Central memory CD4-positive, alpha-beta T cell (primary cell): ENCODE data around the gene CCDC120.
A peak's percentile ranks its signal among the peaks of the same experiment; 100 is the strongest.

Experiments
- DNase-seq: peaks from one replicate; pipeline ENCODE4 v3.0.0; 2022

Gene CCDC120

DNA sequence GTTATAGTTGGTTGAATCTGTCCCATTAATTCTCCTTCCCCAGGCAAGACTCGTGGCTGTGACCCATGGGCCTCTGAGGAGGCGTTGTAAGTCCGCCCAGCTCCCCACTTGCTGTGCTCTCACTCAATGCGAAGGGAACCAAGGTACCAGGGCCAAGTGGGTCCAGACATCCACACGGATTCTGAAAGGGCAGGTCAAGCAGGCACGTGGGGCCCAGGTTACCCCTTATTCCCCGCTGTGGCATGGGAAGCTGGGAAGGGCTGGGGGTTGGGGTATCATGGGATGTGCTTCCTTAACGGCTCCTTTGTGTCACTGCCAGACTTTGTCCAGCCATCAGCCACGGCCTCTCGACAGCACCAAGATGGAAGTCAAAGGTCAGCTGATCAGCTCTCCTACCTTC lies 3.1 kb downstream of the CCDC120 start:
- DNase-seq, result no peak

DNA sequence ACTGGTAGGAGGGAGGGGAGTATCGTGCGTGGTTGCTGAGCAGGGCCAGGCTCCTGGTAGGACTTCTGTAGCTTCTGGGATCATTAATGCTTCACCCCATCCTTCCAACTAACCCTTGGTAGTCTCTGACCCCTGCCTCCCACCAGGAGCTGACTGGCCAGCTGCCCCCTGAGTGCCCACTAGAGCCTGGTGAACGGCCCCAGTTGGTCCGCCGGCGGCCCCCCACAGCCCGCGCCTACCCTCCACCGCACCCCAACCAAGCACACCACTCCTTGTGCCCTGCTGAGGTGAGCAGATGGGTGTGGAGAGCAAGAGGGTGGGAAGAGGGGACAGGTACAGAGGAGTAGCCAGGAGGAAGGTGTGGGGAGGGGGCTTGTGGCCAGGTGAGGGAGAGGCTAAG lies 4.9 kb downstream of the CCDC120 start:
- no peak for DNase-seq

DNA sequence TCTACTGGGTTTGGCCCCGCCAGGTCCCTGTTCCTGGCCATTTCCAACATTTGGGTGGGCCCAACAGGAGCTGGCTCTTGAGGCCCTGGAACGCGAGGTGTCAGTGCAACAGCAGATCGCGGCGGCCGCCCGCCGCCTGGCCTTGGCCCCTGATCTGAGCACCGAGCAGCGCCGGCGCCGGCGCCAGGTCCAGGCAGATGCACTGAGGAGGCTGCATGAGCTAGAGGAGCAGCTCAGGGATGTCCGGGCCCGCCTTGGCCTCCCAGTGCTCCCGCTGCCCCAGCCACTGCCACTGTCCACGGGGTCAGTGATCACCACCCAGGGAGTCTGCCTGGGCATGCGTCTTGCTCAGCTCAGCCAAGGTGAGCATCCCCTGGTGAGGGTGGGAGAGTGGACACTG lies 5.5 kb downstream of the CCDC120 start:
- DNase-seq, result no peak

DNA sequence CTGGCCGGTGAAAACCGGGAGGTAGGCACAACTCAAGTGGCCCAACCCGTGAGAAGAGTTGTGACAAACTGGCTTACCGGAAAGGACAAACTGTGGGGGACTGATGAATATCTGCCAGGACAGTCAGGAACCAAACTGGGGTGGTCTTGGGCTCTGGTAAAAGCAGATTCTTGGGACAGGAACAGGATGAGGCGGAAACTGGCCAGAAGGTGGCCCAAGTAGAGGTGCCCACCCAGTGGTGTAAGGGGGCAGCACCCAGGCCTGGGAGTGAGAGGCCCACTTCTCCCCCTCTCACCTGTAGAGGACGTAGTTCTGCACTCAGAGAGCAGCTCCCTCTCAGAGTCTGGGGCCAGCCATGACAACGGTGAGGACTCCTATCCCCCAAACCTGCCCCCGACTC lies 5.9 kb downstream of the CCDC120 start:
- no peak for DNase-seq

DNA sequence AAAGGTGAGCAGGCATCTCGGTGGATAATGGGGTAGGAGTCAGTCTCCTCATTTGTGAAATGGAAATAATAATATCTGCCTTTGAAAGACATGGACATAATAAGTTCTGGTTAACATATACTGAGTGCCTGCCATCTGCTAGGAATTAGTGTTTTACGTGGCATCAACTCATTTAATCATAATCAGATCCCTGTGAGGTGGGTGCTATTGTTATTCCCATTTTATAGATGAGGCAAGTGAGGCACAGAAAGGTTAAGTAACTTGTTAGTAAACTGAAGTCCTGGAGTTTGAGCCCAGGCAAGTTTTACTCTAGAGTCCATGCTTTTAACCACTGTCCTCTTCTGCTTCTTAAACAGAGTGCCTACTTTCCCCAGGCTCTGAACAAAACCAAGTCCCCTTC lies 7.5 kb downstream of the CCDC120 start:
- no peak for DNase-seq

DNA sequence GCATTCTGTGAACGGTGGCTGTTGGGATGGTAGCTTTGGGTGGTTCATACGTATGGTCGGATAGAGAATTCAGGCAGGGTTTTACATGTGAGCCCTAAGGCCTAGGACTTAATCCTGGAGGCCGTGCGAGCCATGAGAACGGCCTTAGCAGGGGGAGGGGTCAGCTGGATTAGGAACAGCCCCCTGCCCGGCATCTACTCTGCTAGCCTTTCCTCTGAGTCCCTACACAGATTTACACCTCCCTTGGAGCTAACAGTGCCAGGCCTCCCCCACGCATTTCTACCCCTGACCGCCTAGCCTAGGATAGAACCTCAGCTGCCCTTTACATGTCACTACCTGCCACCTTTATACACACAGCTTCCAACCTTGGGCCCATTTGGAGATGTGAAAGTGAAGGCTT lies 7.9 kb downstream of the CCDC120 start:
- DNase-seq, result no peak

DNA sequence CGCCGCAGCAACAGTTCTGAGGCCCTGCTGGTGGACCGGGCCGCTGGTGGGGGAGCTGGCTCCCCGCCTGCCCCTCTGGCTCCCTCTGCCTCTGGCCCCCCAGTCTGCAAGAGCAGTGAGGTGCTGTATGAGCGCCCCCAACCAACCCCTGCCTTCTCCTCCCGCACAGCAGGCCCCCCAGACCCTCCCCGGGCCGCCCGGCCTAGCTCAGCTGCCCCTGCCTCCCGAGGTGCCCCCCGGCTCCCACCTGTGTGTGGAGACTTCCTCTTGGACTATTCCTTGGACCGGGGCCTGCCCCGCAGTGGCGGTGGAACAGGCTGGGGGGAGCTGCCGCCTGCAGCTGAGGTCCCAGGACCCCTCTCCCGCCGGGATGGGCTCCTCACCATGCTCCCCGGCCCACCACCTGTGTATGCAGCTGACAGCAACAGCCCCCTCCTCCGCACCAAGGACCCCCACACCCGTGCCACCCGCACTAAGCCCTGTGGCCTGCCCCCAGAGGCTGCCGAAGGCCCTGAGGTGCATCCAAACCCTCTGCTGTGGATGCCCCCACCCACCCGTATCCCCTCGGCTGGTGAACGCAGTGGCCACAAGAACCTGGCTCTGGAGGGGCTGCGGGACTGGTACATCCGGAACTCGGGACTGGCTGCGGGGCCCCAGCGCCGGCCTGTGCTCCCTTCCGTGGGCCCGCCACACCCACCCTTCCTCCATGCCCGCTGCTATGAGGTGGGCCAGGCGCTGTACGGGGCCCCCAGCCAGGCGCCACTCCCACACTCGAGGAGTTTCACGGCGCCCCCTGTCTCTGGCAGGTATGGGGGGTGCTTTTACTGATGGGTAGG lies 8.7 kb downstream of the CCDC120 start:
- DNase-seq, result no peak

DNA sequence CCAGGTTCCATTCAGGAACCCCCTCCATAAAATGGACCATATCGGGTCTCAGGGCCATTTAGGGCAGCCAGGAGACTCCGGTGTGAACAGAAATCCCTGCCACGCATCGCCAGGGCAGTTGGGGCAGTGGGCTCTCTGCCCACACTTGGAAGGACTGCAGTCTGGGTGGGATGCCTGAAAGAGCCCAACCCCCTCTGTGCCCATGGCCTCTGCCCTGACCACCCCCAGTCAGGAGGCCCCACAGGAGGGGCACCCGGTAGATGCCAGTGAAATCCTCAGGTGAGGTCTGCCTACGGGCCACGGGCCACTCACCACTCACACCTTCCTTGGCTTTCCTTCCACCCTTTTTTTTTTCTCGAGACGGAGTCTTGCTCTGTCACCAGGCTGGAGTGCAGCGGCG lies 10.2 kb downstream of the CCDC120 start:
- DNase-seq, result no peak

DNA sequence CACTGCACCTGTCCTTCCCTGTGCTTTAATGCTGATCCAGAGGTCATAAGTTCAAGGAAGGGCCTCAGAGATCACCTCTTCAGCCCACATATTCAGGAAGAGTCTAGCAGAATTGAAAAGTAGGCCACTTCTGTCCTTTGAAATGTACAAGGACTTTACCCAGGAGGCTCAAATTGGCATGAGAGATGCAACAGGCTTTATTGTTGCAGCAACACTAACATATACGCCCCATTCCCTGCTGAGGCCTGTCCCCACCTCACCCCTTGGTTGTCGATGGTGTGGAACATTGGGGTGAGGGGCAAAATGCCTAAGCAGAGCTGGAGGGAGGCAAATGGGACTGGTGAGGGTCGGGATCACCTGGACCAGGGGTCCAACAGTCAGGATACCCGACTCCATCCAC lies 12.2 kb downstream of the CCDC120 start:
- no peak for DNase-seq

DNA sequence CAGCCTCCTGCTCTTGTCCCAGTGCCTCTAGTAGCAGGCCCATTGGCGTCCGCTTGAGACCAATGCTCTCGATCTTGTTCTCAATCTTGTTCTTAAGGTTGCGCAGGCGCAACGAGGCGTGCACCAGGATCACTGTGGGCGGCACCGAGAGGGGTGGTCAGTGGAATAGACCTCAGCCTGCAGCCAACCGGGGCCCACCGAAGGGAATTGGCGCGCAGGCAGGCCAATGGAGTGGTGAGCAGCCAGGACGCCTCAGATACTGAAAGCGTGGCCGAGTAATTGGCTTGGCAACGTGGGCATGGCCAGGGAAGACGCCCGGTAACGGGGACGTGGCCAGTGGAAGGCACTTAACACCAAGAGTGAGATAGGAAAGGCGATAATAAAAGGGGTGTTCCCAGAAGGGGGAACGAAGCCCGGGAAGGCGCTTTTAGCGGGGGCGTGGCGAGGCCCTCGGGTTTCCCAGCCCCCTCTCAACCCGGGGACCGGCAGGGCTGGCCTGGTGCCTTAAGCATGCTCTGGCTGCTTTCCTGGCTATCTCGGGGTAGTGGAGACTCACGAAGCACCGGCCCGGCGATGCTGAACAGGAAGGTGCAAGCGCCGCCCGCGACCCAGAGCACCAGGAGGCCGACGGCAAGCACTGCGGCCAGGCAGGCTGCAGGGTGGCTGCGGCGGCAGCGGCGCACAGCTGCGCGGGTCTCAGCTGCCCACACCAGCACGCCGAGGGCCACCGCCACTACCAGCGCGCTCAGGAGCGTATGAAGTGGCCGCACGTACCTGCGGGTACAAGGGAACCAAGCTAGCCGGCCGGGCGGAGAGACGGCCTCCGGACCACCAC lies 13.3 kb downstream of the CCDC120 start:
- no peak for DNase-seq

DNA sequence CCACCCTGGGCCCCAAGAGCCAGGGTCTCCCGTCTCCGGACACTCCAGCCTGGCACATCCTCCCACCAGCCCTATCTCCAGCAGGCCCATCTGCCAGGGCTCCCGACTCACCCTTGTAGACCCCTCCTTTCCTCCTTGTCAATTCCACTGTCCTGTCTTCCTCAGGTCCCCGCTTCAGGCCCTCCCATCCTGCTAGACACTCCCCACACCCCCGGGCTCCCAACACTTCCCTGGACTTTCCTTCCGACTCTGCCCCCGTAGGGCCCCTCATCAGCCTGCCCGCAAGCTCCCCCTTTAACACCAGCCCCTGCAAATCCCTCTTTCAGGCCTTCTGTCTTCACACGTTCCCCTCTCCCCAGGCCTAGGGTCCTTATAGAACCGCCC lies 13.9 kb downstream of the CCDC120 start:
- no peak for DNase-seq

DNA sequence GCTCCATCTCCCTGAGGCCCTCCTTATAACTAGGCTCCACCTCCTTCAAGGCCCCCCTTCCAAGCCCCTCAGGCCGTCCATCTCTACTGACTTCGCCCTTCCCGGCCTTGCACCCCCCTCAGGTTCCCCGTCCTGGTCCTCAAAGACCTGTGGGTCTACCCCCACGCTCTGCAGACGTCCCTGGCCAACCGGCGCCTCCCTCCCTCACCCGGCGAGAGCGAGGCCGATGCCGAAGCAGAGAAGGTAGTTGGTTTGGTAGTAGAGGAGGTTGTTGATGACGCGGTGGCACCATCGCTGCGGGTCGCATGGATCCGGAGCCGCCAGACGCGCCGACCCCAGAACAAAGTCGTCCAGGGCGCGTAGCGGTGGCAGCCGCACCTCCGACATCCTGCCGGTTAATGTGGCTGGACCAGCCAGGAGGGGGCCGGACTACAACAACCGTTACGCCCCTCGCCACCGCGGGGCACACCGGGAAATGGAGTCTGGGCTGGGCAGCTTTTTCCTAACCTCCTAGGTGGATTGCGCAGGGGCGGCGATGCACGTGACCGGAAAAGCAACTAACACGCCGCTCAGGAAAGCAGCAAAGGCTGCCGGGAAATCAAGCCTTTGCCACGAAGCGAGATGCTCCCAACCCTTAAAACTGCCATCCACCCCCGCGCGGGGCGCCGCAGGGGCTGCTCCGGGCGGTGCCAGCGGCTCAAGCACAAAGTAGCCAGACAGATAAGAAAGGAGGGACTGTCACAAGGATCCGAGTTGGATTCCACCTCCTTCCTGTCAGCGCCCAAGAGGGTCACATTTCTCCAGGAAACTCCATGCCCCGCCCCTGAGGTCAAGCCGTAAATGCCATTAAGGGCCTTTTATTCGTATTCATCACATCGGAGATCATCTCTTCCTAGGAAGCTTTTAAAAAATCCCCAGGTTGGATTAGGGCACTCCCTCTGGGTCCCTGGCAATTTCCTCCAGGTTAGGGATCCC lies 15.1 kb downstream of the CCDC120 start, which contains the start of gene PRAF2:
Gene PRAF2, minus strand, starts transcription at position 402 of the 975 bp plus-strand sequence. Its CDS starts 15 bp downstream, at position 387.
- DNase-seq, result peak; percentile 90

DNA sequence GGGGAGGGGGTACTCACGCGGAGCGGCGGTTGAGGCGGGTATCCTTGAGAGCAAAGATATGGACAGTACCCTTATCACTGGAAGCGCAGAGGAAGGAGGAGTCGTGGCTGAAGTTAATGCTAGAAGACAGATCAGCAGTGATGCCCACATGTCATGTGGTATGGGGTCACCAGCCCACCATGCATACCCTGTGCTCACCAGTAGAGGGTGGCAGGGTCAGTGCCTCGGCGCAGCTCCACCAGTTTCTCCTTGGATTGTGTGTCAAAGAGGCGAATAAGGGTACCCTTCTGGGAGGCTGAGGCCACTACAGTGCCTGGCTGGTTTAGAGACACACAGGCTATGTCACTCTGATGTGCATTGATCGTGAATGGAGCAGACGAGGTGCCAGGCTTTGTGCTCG lies 16.5 kb downstream of the CCDC120 start:
- DNase-seq, result no peak

DNA sequence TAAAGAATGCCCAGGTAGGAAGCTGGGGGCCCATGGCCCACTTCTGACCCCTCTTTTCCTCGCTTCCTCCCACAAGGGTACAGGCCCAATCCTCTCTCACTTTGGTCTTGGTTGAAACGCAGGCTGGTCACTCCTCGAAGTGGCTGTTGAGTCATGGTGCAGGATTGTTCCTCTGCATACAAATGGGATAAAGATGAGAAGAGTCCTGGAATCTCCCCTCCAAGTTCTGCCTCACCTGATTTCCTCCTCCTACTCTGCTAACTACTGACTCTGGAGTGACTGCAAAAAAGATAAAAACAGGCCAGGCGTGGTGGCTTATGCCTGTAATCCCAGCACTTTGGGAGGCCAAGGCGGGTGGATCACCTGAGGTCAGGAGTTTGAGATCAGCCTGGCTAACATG lies 19.1 kb downstream of the CCDC120 start:
- no peak for DNase-seq

DNA sequence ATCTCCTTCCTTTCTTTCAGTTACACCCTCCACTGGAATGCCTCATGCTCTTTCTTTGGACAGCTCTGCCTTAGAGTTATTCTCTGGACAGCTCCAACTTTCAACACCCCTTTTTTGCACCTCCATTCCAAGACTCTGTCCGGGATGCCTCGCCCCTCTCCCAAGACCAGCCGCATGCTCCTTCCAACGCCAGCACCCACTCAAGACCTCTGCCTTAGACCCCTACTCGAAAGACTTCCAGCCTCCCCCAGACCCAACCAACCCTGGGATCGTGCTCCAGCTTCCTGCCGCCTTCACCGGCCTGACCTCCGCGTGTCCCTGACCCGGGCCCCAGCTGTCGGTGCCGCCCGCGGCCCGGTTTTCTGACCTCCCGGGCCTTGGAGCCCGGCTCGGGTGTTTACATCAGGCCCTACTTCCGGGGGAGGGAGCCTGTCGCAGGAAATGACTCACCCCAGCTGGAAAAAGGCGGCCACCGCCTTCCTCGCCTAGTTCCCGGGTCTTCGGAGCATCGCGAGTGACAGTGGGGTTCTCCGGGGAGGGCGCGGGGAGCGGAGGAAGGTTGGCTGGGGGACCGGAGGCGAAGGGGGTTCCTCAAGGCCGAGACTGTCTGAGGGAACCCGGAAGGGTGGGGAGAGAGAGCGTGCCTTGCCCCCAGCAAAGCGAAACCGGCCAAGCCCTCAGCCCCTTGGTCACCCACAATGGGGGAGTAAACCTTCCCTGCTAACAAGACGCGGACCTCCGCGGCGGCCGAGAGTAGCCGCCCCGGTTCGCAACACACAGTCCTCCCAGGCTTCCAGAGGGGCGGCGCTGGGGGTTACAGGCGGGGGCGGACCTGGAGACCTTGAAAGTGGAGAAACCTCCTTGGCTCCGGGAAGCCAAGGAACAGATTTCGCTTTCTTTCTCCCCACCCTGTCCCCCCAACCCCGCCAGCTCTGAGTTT lies 21.0 kb downstream of the CCDC120 start, which contains the start of gene WDR45:
Gene WDR45, minus strand, starts transcription at position 399 of the 940 bp plus-strand sequence. CDS start 1,792 bp downstream, outside the sequence.
- peak; percentile 69 for DNase-seq

DNA sequence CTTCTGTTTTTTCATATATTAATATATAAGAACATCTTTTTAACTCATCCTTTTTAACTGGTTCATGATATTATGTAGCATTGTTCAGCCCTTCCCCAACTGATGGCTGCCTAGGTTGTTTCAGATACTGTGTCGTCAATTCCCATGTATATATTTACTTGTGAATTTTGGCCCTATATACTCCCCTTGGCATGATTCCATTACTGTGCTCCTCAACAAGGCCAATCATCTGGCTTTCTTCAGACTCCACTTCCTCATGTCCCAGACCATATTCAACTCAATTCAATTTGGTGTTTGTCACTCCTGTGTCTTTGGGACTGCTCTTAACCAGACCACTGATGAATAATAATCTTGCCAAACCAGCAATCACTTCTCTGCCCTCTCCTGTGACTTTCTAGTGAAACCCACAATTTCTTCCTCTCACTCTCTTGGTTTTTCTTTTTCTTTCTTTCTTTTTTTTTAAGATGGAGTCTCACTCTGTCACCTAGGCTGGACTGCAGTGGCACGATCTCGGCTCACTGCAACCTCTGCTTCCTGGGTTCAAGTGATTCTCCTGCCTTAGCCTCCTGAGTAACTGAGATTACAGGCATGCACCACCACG lies 23.6 kb downstream of the CCDC120 start:
- no peak for DNase-seq

DNA sequence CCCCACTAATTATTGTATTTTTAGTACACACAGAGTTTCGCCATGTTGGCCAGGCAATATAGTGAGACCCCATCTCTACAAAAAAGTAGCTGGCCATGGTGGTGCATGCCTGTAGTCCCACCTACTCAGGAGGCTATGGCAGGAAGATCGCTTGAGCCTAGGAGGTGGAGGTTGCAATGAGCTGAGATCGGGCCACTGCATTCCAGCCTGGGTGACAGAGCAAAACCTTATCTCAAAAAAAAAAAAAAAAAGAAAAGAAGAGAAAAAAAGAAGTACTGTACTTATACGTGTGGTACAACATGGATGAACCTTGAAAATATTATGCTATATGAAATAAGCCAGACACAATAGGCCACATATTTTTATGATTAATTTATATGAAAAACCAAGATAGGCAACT lies 30.8 kb downstream of the CCDC120 start:
- no peak for DNase-seq

DNA sequence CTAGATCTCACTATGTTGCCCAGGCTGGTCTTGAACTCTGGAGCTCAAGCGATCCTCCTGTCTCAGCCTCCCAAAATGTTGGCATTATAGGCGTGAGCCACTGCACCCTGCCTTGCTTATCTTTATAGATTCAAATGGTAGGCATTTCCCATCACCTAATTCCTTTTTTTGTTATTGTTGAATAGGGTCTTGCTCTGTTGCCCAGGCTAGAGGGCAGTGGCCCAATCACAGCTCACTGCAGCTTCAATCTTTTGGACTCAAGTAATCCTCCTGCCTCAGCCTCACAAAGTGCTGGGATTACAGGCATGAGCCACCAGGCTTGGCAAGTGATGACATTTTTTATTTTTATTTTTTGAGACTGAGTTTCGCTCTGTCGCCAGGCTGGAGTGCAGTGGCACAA lies 37.6 kb downstream of the CCDC120 start:
- no peak for DNase-seq

DNA sequence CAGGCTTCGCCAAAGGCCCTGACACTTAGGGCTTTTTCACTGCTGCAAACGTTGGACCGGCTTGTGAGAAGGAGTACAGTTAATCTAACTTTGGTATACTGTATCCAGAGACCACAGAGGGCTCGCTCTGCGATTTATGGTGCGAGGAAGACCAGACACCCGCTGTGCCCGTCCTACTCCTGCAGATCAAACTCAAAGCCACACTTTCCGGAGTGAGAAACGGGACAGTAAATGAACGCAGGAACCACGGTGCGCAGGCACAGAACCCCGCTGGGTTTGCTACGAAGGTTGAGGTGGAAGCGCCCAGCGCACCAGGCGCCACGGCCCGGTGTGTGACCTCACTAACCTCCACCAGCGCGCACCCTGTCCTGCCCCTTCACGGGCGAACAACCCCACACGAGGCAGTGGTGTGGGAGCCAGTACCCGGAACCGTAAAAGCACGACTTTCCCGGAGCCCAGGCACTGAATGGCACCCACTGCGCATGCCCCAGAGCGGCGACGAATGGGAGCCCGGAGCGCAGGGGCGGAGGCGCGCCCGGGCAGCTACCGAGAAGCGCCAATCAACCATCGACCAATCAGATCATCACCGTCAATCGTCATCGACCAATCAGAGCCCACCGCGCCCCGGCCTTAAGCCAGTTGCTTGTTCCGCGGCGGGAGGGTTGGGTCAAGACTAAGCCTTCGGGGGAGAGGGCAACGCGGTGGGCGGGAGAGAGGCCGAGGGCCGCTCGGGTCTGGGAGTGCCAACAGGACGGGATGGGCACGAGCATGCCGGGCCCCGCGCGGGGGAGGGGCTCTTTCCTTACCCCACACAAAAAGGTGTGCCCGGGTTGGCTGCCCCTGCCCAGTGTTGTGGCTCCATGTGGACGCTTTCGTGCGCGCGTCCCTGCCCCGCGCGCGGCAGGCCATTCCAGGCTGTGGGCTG lies 42.2 kb downstream of the CCDC120 start:
- DNase-seq, result peak; percentile 89

DNA sequence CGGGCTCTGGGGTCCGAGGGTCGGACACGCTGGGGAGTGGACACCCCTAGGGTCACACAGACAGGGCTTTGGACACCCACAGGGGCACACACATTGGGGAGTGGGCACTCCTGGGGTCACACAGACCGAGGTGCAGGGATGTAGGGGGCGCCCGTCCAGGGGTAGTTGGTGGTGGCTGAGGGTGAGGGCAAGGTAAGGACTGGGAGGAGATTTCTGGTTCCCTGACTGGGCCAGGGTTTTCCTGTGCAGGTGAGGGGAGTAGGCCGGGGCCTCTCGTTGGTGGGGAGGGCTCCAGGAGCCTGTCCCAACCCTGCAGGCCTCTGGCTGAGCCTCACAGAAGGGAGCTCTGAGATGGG lies 42.8 kb downstream of the CCDC120 start:
- DNase-seq, result no peak
